SH-SY5Y (cell line): ENCODE data around the gene ILF3.

Experiments used
- GATA2 ChIP-seq: IDR thresholded peaks from 2 replicates; pipeline ENCODE4 v1.6.1; 2011; ENCODE audit warnings: mild to moderate bottlenecking, low read depth, low read length
- GATA3 ChIP-seq: IDR thresholded peaks from 2 replicates; pipeline ENCODE4 v1.6.1; 2011; ENCODE audit warnings: low read depth, mild to moderate bottlenecking, low read length, moderate library complexity

DNA sequence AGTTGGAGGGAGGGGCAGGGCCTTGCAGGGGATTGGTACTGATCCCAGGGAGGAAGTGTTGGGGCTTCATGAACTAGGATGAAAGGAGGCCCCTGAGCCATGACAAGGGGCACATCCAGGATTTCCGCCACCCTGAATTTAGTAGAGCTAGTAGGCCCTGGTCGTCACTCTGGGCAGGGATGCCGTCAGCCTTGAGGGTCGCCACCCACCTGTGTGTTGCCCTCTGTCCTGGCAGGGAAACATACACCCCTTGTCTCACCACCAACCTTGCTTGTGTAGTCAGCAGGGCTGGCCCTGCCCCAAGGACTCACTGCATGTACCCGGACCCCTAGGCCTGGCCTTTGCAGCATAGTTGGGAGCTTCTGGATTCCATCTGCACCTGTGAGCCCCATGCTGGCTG lies 37.7 kb downstream of the ILF3 start:
- no peak for TF ChIP-seq GATA2
- no peak for TF ChIP-seq GATA3
